ENCODE results near the gene SPTY2D1.
"Not testable (repeated sequence)": the region's sequence is repeated elsewhere in the genome, so short reads cannot be mapped to it uniquely, and the experiment has no call there.

SPTY2D1 gene

GRCh38 chr11:18668131-18668530, 34.0 kb upstream of the SPTY2D1 start:
- Histone ChIP-seq H3K9me3 (ENCODE audit: insufficient read depth, low read length) (no peaks in the 10 kb centered on the region), H3K4me3 (ENCODE audit: low read length) (no peak overlapping the region), H3K79me2 (ENCODE audit: low read length) (no peaks in the 10 kb centered on the region), H3K27ac (ENCODE audit: low read length) (no peak overlapping the region), H2AFZ (ENCODE audit: low read depth, low read length) (no peak overlapping the region), H4K20me1 (ENCODE audit: insufficient read depth, low read length) (no peaks in the 10 kb centered on the region), H3K36me3 (replicated peaks; ENCODE audit: low read depth, low read length) (no peaks in the 10 kb centered on the region), H3K4me2 (ENCODE audit: low read length) (no peak overlapping the region), H3K4me1 (ENCODE audit: low read length) (peaks cover 14% of the 10 kb centered on the region), H3K27me3 (ENCODE audit: low read depth, low read length) (peaks cover 18% of the 10 kb centered on the region), H3K9ac (ENCODE audit: low read length) (no peak overlapping the region)
- TF ChIP-seq EZH2phosphoT487 (IDR thresholded peaks at IDR 0.05; ENCODE audit: low read depth), result no peak
- no peak for TF ChIP-seq CTCF (IDR thresholded peaks at IDR 0.05; ENCODE audit: low read depth, low read length)

- H3K9ac ChIP-seq (ENCODE audit: low read length); H3K27ac ChIP-seq (ENCODE audit: low read length); H3K9me3 ChIP-seq (ENCODE audit: insufficient read depth, low read length); H4K20me1 ChIP-seq (ENCODE audit: insufficient read depth, low read length); H2AFZ ChIP-seq (ENCODE audit: low read depth, low read length); H3K79me2 ChIP-seq (ENCODE audit: low read length); H3K4me3 ChIP-seq (ENCODE audit: low read length); H3K4me2 ChIP-seq (ENCODE audit: low read length); H3K36me3 ChIP-seq (replicated peaks; ENCODE audit: low read depth, low read length): not testable (repeated sequence)
- peaks cover 18% of the 10 kb centered on the region for H3K27me3 ChIP-seq (ENCODE audit: low read depth, low read length)
- H3K4me1 ChIP-seq (ENCODE audit: low read length), result peaks cover 13% of the 10 kb centered on the region
These were observed 31.3 kb upstream of the SPTY2D1 start for GRCh38 chr11:18665353-18665872.

DNA sequence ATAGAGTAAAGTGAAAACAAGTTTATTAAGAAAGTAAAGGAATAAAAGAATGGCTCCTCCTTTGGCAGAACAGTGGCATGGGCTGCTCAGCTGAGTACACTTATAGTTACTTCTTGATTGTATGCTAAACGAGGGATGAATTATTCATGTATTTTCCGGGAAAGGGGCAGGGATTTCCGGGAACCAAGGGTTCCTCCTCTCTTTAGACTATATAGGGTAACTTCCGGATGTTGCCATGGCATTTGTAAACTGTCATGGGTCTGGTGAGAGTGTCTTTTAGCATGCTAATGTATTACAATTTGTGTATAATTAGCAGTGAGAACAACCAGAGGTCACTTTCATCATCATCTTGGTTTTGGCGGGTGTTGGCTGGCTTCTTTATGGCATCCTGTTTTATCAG, 23.5 kb upstream of the SPTY2D1 start:
- Histone ChIP-seq H2AFZ (ENCODE audit: low read depth, low read length) (no peak overlapping the region), H4K20me1 (ENCODE audit: insufficient read depth, low read length) (no peaks in the 10 kb centered on the region), H3K9me3 (ENCODE audit: insufficient read depth, low read length) (no peaks in the 10 kb centered on the region), H3K9ac (ENCODE audit: low read length) (no peak overlapping the region), H3K4me3 (ENCODE audit: low read length) (no peak overlapping the region), H3K27ac (ENCODE audit: low read length) (no peak overlapping the region), H3K36me3 (replicated peaks; ENCODE audit: low read depth, low read length) (no peaks in the 10 kb centered on the region), H3K4me2 (ENCODE audit: low read length) (no peak overlapping the region), H3K27me3 (ENCODE audit: low read depth, low read length) (peaks cover 11% of the 10 kb centered on the region), H3K4me1 (ENCODE audit: low read length) (no peaks in the 10 kb centered on the region), H3K79me2 (ENCODE audit: low read length) (no peaks in the 10 kb centered on the region)
- no peak for TF ChIP-seq CTCF (IDR thresholded peaks at IDR 0.05; ENCODE audit: low read depth, low read length)
- no peak for TF ChIP-seq EZH2phosphoT487 (IDR thresholded peaks at IDR 0.05; ENCODE audit: low read depth)

DNA sequence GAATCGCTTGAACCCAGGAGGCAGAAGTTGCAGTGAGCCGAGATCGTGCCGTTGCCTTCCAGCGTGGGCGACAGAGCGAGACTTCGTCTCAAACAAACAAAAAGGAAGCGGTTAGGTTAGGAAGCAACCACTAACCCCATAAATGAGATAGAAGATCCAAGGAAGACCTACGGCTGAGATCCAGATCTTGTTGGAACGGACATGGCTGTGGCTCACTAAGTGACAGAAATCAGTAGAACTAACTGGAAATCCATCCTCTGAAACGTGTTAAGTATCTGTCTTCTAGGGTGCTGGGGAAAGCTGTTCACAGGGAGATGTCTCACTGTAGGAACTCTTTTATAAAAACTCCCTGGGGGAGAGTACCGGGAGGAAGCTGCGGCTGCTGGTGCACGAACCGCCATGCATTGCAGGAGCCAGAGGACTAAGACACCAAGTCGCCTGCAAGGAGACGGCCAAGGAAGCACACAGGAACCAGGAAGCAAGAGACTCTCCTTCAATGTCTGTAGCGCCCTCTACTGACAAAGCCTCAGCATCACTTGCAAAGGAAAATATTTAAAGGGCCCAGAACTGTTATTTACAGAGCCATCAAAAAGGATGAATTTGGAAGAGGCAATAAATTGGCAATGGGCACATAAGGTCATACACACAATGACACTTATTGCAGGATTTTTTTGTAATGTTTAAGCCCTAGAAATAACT, 16.9 kb upstream of the SPTY2D1 start:
- H3K79me2 ChIP-seq (ENCODE audit: low read length), result no peaks in the 10 kb centered on the region
- H3K9me3 ChIP-seq (ENCODE audit: insufficient read depth, low read length), result no peaks in the 10 kb centered on the region
- peak overlapping the region; percentile 75 for H2AFZ ChIP-seq (ENCODE audit: low read depth, low read length)
- H3K4me1 ChIP-seq (ENCODE audit: low read length), result peaks cover 15% of the 10 kb centered on the region
- no peak overlapping the region for H3K27ac ChIP-seq (ENCODE audit: low read length)
- peaks cover 3% of the 10 kb centered on the region; the same call in 1 of the 2 replicates for H3K27me3 ChIP-seq (ENCODE audit: low read depth, low read length)
- no peaks in the 10 kb centered on the region for H4K20me1 ChIP-seq (ENCODE audit: insufficient read depth, low read length)
- peak overlapping the region; percentile 75 for H3K4me3 ChIP-seq (ENCODE audit: low read length)
- peak overlapping the region; percentile 29 for H3K9ac ChIP-seq (ENCODE audit: low read length)
- no peaks in the 10 kb centered on the region for H3K36me3 ChIP-seq (replicated peaks; ENCODE audit: low read depth, low read length)
- TF ChIP-seq EZH2phosphoT487 (IDR thresholded peaks at IDR 0.05; ENCODE audit: low read depth) (no peak), CTCF (IDR thresholded peaks at IDR 0.05; ENCODE audit: low read depth, low read length) (peak; percentile 86)
- peak overlapping the region; percentile 67 for H3K4me2 ChIP-seq (ENCODE audit: low read length)

All from OCI-LY3 (cell line).